ENCODE data around the gene NDOR1.

Gene NDOR1

GRCh38 chr9:137215196-137215986, 9.9 kb downstream of the NDOR1 start:
- H3K36me3 ChIP-seq = peaks cover 20 to 86% (median 50%) of the 10 kb centered on the region in 11 experiments; a peak in 20 of 22 replicates
- peak overlapping the region in 5 of 11 experiments; percentile 4 to 64 (median 44); a peak in 3 of 22 replicates for H3K9ac ChIP-seq
- peak overlapping the region in 2 of 11 experiments; percentile 85 to 96; a peak in 2 of 22 replicates for H3K4me2 ChIP-seq
- H4K20me1 ChIP-seq = peaks cover 0 to 89% (median 15%) of the 10 kb centered on the region in 11 experiments; a peak in 13 of 22 replicates
- no peaks in the 10 kb centered on the region for H3K27me3 ChIP-seq
- peaks cover 22 to 48% (median 32%) of the 10 kb centered on the region in 10 experiments for H3K4me1 ChIP-seq
- H3K4me3 ChIP-seq = no peak overlapping the region
- TF ChIP-seq Cebpa-rat (IDR thresholded peaks at IDR 0.05) = no peak
- no peak overlapping the region for H3K27ac ChIP-seq
- H3K9me3 ChIP-seq (replicated peaks in 1 of 11) = no peaks in the 10 kb centered on the region

- H3K27ac ChIP-seq = peak overlapping the region in 1 of 11 experiments; percentile 49; a peak in 2 of 22 replicates
- no peak for TF ChIP-seq Cebpa-rat (IDR thresholded peaks at IDR 0.05)
- H3K9ac ChIP-seq = peak overlapping the region in 10 of 11 experiments; percentile 42 to 74 (median 54); a peak in 13 of 22 replicates
- peaks cover 23 to 53% (median 34%) of the 10 kb centered on the region in 10 experiments for H3K4me1 ChIP-seq
- no peaks in the 10 kb centered on the region for H3K9me3 ChIP-seq (replicated peaks in 1 of 11)
- H3K27me3 ChIP-seq = no peaks in the 10 kb centered on the region
- peak overlapping the region in 5 of 10 experiments; percentile 32 to 52 (median 37); a peak in 5 of 20 replicates for H3K4me3 ChIP-seq
- peaks cover 0 to 83% (median 14%) of the 10 kb centered on the region in 11 experiments; a peak in 12 of 22 replicates for H4K20me1 ChIP-seq
- peak overlapping the region; percentile 42 to 96 (median 68) for H3K4me2 ChIP-seq
- H3K36me3 ChIP-seq = peaks cover 20 to 77% (median 50%) of the 10 kb centered on the region in 11 experiments; a peak in 20 of 22 replicates
Measured at GRCh38 chr9:137216188-137216965, 10.9 kb downstream of the NDOR1 start.

DNA sequence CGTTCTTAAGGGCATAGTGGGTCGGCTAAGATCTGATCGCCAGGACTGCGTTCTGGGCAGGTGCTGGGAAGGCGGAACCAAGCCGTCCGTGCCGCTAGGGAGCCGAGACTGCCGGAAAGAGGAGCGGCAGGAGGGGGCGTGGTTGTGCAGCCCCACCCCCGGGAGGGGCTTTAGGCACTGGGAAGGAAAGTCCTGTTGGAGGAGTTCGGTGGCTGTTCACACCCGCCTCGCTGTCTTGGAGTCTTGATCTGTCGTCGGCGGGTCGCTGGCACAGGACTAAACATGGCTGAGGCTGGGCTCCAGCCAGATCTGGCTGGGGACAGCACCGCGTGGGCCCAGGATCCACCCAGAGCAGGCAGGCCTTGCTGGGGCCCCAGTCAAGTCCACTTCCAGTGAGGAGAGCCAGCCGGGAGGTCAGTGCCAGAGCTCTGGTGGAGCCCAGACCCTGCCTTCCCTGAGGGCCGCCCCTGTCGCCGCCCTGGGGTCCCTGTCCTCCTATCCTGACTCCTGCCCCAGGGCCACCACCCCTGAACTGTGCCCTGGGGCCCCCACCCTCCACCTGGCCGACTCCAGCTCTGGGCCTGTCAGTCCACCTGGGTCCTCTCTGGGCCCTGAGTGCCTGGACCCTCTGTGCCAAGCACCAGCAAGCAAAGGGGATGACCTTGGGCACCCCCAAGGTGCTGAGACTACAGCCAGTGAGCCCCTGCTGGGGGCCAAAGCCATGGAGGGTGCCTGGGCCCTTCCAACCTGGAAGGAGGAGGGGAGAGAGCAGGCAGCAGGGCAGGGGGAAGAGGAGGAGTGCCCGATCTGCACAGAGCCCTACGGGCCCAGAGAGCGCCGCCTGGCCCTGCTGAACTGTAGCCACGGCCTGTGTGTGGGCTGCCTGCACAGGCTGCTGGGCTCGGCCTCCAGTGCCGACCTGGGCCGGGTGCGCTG, 12.0 kb downstream of the NDOR1 start:
- Histone ChIP-seq H3K4me3 (peak overlapping the region in 5 of 10 experiments; percentile 32 to 52 (median 37); a peak in 9 of 20 replicates), H3K36me3 (peaks cover 20 to 66% (median 45%) of the 10 kb centered on the region in 11 experiments; a peak in 20 of 22 replicates), H3K4me2 (peak overlapping the region; percentile 42 to 96 (median 68)), H3K27me3 (no peaks in the 10 kb centered on the region), H3K9me3 (replicated peaks in 1 of 11) (no peaks in the 10 kb centered on the region), H3K27ac (peak overlapping the region in 10 of 11 experiments; percentile 1 to 68 (median 36); a peak in 17 of 22 replicates), H3K4me1 (peaks cover 23 to 56% (median 36%) of the 10 kb centered on the region in 10 experiments), H3K9ac (peak overlapping the region; percentile 32 to 74 (median 57); a peak in 21 of 22 replicates), H4K20me1 (peaks cover 0 to 71% (median 12%) of the 10 kb centered on the region in 11 experiments; a peak in 11 of 22 replicates)
- no peak for TF ChIP-seq Cebpa-rat (IDR thresholded peaks at IDR 0.05)

- Histone ChIP-seq H3K27ac (peak overlapping the region in 4 of 11 experiments; percentile 49 to 68 (median 56); a peak in 10 of 22 replicates), H3K4me2 (peak overlapping the region in 7 of 11 experiments; percentile 63 to 96 (median 80); a peak in 16 of 22 replicates), H3K4me1 (peaks cover 29 to 62% (median 42%) of the 10 kb centered on the region in 10 experiments), H3K9me3 (replicated peaks in 1 of 11) (no peaks in the 10 kb centered on the region), H3K4me3 (peak overlapping the region in 1 of 10 experiments; percentile 43; a peak in 2 of 20 replicates), H4K20me1 (peaks cover 0 to 64% (median 12%) of the 10 kb centered on the region in 11 experiments; a peak in 10 of 22 replicates), H3K27me3 (no peaks in the 10 kb centered on the region), H3K9ac (peak overlapping the region in 7 of 11 experiments; percentile 24 to 74 (median 57); a peak in 10 of 22 replicates), H3K36me3 (peaks cover 20 to 58% (median 41%) of the 10 kb centered on the region in 11 experiments; a peak in 20 of 22 replicates)
- no peak for TF ChIP-seq Cebpa-rat (IDR thresholded peaks at IDR 0.05)
Measured at GRCh38 chr9:137218212-137218753, 12.8 kb downstream of the NDOR1 start.

DNA sequence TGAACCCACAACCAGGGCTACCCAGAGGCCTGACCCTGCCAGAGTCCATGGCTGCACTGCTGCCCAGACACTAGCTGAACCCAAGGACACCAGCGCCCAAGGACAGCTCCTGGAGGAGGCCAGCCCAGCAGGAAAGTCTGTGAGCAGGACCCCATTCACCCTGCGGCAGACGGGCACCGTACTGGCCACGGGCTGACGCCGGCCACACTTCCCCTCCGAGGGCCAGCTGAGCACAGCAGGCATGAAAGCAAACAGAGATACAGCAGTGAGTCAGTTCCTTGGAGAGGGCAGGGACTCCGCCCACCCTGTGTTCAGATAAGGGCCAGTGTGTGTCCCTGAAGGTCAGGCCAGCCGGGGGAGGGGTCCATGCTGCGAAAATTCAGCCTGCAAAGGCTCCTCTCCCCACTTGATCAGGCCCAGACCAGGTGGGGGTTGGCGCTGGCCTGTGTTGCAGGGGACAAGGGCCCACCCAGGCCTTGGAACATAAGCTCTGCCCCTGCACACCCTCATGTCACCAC, 13.3 kb downstream of the NDOR1 start:
- Histone ChIP-seq H3K9me3 (replicated peaks in 1 of 11) (no peaks in the 10 kb centered on the region), H3K27ac (peak overlapping the region in 4 of 11 experiments; percentile 49 to 68 (median 56); a peak in 7 of 22 replicates), H3K4me2 (peak overlapping the region in 5 of 11 experiments; percentile 46 to 96 (median 85); a peak in 10 of 22 replicates), H3K9ac (peak overlapping the region in 7 of 11 experiments; percentile 17 to 74 (median 42); a peak in 10 of 22 replicates), H3K4me1 (peaks cover 30 to 63% (median 42%) of the 10 kb centered on the region in 10 experiments), H3K27me3 (no peaks in the 10 kb centered on the region), H4K20me1 (peaks cover 0 to 58% (median 12%) of the 10 kb centered on the region in 11 experiments; a peak in 10 of 22 replicates), H3K36me3 (peaks cover 20 to 53% (median 38%) of the 10 kb centered on the region in 11 experiments; a peak in 20 of 22 replicates), H3K4me3 (peak overlapping the region in 1 of 10 experiments; percentile 43; a peak in 1 of 20 replicates)
- TF ChIP-seq Cebpa-rat (IDR thresholded peaks at IDR 0.05) = no peak

DNA sequence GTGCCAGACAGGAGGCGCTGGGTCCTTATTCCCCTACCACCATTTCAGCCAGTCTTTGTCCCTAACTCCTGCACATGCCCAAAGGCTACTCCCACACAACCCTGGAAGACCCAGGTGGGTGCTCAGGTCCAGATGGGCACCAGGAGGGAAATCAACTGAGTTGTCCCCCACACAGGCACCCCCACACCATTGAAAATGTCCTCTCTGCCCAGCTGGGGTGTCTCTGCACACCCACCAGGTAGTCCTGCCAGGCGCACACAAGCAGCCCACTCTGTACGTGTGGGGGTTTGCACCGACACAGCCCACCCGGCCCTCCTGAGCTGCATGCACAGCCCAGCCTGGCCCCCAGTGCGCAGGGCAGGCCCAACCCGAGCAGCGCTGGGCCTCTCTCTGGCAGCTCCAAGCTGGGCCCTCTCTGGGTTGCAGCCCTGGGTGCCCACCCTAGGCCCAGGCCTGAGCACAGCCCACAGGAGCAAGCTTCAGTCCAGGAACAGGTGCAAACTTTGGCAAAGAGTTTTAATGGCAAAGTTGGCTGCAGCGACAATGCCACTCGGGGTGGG, 14.3 kb downstream of the NDOR1 start:
- Histone ChIP-seq H3K9ac (no peak overlapping the region; a peak in 1 of 22 replicates), H4K20me1 (peaks cover 0 to 48% (median 12%) of the 10 kb centered on the region in 11 experiments; a peak in 10 of 22 replicates), H3K9me3 (replicated peaks in 1 of 11) (no peaks in the 10 kb centered on the region), H3K4me1 (peaks cover 40 to 74% (median 53%) of the 10 kb centered on the region in 10 experiments), H3K4me3 (no peak overlapping the region), H3K4me2 (peak overlapping the region in 3 of 11 experiments; percentile 85 to 96 (median 86); a peak in 4 of 22 replicates), H3K27ac (no peak overlapping the region), H3K36me3 (peaks cover 12 to 43% (median 29%) of the 10 kb centered on the region in 11 experiments; a peak in 20 of 22 replicates), H3K27me3 (no peaks in the 10 kb centered on the region)
- no peak for TF ChIP-seq Cebpa-rat (IDR thresholded peaks at IDR 0.05)
